ENCODE measurements around the gene ALDOB. TPM values are rescaled to one million over a fixed set of nuclear protein-coding genes. Genes with fewer than 3 reads are reported as not detected.

The ALDOB gene
- total and polyA plus RNA-seq, 2 of the 13 experiments (the other 11 are each of a cell fraction or from before 2014, with no cell fraction given): 0.29 to 0.97 TPM

- peak; percentile 93 for TF ChIP-seq PAXIP1 (CRISPR knock-in tag; conservative IDR thresholded peaks at IDR 0.05)
- TF ChIP-seq CREM (IDR thresholded peaks at IDR 0.05): peak; percentile 59; the same call in 1 of the 2 replicates
- no peak for TF ChIP-seq CREM (CRISPR knock-in tag; IDR thresholded peaks at IDR 0.05)
- TF ChIP-seq HIVEP1 (CRISPR knock-in tag; IDR thresholded peaks at IDR 0.05): no peak
- TF ChIP-seq NFIC (IDR thresholded peaks at IDR 0.05; ENCODE audit: low read length): peak; percentile 86
- no peak for TF ChIP-seq PHF21A (CRISPR knock-in tag; IDR thresholded peaks at IDR 0.05)
- no peak for TF ChIP-seq REL (CRISPR knock-in tag; conservative IDR thresholded peaks at IDR 0.05)
- TF ChIP-seq GRHL1 (CRISPR knock-in tag; conservative IDR thresholded peaks at IDR 0.05): no peak
- no peak for TF ChIP-seq ZNF136 (CRISPR knock-in tag; IDR thresholded peaks at IDR 0.05; ENCODE audit: low read depth)
- TF ChIP-seq CREB1 (IDR thresholded peaks at IDR 0.05): no peak
- TF ChIP-seq CREB1 (CRISPR knock-in tag; IDR thresholded peaks at IDR 0.05): peak; percentile 59
- TF ChIP-seq SIX4 (CRISPR knock-in tag; IDR thresholded peaks at IDR 0.05): 0 out of 2 replicates have a peak, but pooled peaks have one; percentile 4
- no peak for TF ChIP-seq HNRNPH1 (optimal IDR thresholded peaks at IDR 0.05; ENCODE audit: low read depth, low read length)
- TF ChIP-seq KMT2A (CRISPR knock-in tag; IDR thresholded peaks at IDR 0.05): no peak; the same call in 1 of the 2 replicates
- TF ChIP-seq MAF1 (CRISPR knock-in tag; IDR thresholded peaks at IDR 0.05; ENCODE audit: borderline replicate concordance): no peak
- TF ChIP-seq ZNF576 (CRISPR knock-in tag; IDR thresholded peaks at IDR 0.05): no peak
- no peak for TF ChIP-seq NFYB (CRISPR knock-in tag; IDR thresholded peaks at IDR 0.05)
- no peak for TF ChIP-seq RAD21 (CRISPR knock-in tag; IDR thresholded peaks at IDR 0.05)
- no peak for TF ChIP-seq ZNF589 (CRISPR knock-in tag; conservative IDR thresholded peaks at IDR 0.05)
- no peak for TF ChIP-seq ZNF784 (CRISPR knock-in tag; IDR thresholded peaks at IDR 0.05; ENCODE audit: borderline replicate concordance)
- no peak for TF ChIP-seq MXD4 (CRISPR knock-in tag; IDR thresholded peaks at IDR 0.05)
- TF ChIP-seq ZFP41 (CRISPR knock-in tag; IDR thresholded peaks at IDR 0.05; ENCODE audit: borderline replicate concordance): no peak
Observed at GRCh38 chr9:101445353-101446029, 9.9 kb upstream of the ALDOB start (continued).
